SK-N-SH (cell line): ENCODE results near the gene ARHGAP6. TPM values are rescaled to one million over a fixed set of nuclear protein-coding genes. Genes with fewer than 3 reads are reported as not detected.

Source experiments
- CTCF ChIA-PET: fragments of 300-600, 350-600 bp; formaldehyde crosslinking; extraction: SDS; loops from one replicate; lab custom pipeline; 2021; lab: Yijun Ruan, JAX
- POLR2A ChIA-PET: fragments of 350-600 bp; sonication (Branson Sonifier 250); formaldehyde crosslinking; extraction: SDS; loops from one replicate; lab custom pipeline; 2020; ENCODE audit warnings: antibody characterized with exemption, inconsistent platforms; lab: Yijun Ruan, JAX
- DNase-seq: peaks from one replicate; pipeline ENCODE4 v3.0.0; 2012
- H2AFZ ChIP-seq: fragments of 200-600 bp; sonication (generic); 2 replicates; pipeline ENCODE4 v1.8.1; 2016; ENCODE audit warnings: antibody characterized with exemption, mild to moderate bottlenecking, low read depth
- H3F3A ChIP-seq: fragments of 200-600 bp; sonication (generic); replicated peaks from 2 replicates; pipeline ENCODE3; 2016; ENCODE audit warnings: antibody characterized with exemption, mild to moderate bottlenecking; ENCODE audit not compliant: insufficient read depth
- H3K27ac ChIP-seq, 2 experiments: fragments of 200-500 bp in 1 of 2; fragments of 200-600 bp in 1 of 2; sonication (Bioruptor generic) in 1 of 2; sonication (generic), shearing (Covaris generic) in 1 of 2; 2 replicates each; pipeline versions ENCODE4 v1.5.1 to v1.6.1; 2014 to 2016; ENCODE audit warnings: low read depth in 2 of 2, inconsistent platforms in 1 of 2, low read length in 1 of 2, mild to moderate bottlenecking in 1 of 2, mixed read lengths in 1 of 2
- H3K27me3 ChIP-seq: fragments of 200-600 bp; sonication (generic), shearing (Covaris generic); 2 replicates; pipeline ENCODE4 v1.6.1; 2016; ENCODE audit warnings: mixed run types; ENCODE audit not compliant: insufficient read depth
- H3K36me3 ChIP-seq, 2 experiments: fragments of 200-500 bp in 1 of 2; fragments of 200-600 bp in 1 of 2; sonication (Bioruptor generic) in 1 of 2; sonication (generic) in 1 of 2; replicated peaks in 1 of 2; 2 replicates each; pipeline versions ENCODE3 to v1.5.1; 2014 to 2016; ENCODE audit warnings: low read length in 1 of 2, mild to moderate bottlenecking in 1 of 2; ENCODE audit not compliant: insufficient read depth in 2 of 2, control insufficient read depth in 1 of 2
- H3K4me1 ChIP-seq, 2 experiments: fragments of 200-500 bp in 1 of 2; fragments of 200-600 bp in 1 of 2; sonication (Bioruptor generic) in 1 of 2; sonication (generic), shearing (Covaris generic) in 1 of 2; 2 replicates each; pipeline versions ENCODE4 v1.5.1 to v1.6.1; 2014 to 2016; ENCODE audit warnings: low read depth in 1 of 2, low read length in 1 of 2, mixed run types in 1 of 2; ENCODE audit not compliant: insufficient read depth in 2 of 2, control insufficient read depth in 1 of 2
- H3K4me2 ChIP-seq: fragments of 200-600 bp; sonication (generic), shearing (Covaris generic); 2 replicates; pipeline ENCODE4 v1.6.1; 2017; ENCODE audit warnings: mixed run types
- H3K4me3 ChIP-seq, 2 experiments: fragments of 200-500 bp in 1 of 2; fragments of 200-600 bp in 1 of 2; sonication (Bioruptor generic) in 1 of 2; sonication (generic), shearing (Covaris generic) in 1 of 2; 2 replicates each; pipeline versions ENCODE4 v1.5.1 to v1.8.1; 2014 to 2016; ENCODE audit warnings: low read depth in 2 of 2, inconsistent platforms in 1 of 2, low read length in 1 of 2, mild to moderate bottlenecking in 1 of 2, mixed read lengths in 1 of 2, moderate library complexity in 1 of 2
- H3K79me2 ChIP-seq: fragments of 200-600 bp; sonication (generic); 2 replicates; pipeline ENCODE4 v1.8.1; 2017; ENCODE audit warnings: mild to moderate bottlenecking; ENCODE audit not compliant: insufficient read depth
- H3K9ac ChIP-seq: fragments of 200-600 bp; sonication (generic); 2 replicates; pipeline ENCODE4 v1.6.1; 2017; ENCODE audit warnings: mixed run types
- H3K9me2 ChIP-seq: fragments of 200-600 bp; sonication (generic); 2 replicates; pipeline ENCODE4 v1.6.1; 2017; ENCODE audit warnings: mixed run types
- H3K9me3 ChIP-seq: fragments of 200-600 bp; sonication (generic); 2 replicates; pipeline ENCODE4 v1.6.1; 2017; ENCODE audit warnings: mixed run types, mild to moderate bottlenecking, moderate library complexity
- H4K20me1 ChIP-seq: fragments of 200-600 bp; sonication (generic); 2 replicates; pipeline ENCODE4 v1.6.1; 2017; ENCODE audit warnings: mild to moderate bottlenecking, mixed run types; ENCODE audit not compliant: insufficient read depth
- CHD2 ChIP-seq: fragments of 150-350 bp; IDR thresholded peaks from 2 replicates; pipeline ENCODE4 v1.6.1; 2018; ENCODE audit warnings: low read length; ENCODE audit not compliant: partially characterized antibody
- EP300 ChIP-seq, 2 experiments: IDR thresholded peaks; 2 replicates each; pipeline versions ENCODE4 v1.4.0 to v1.6.1; 2012; ENCODE audit warnings: borderline replicate concordance in 1 of 2, low read depth in 1 of 2, low read length in 1 of 2
- FOSL2 ChIP-seq: IDR thresholded peaks from 2 replicates; pipeline ENCODE4 v1.4.0; 2012; ENCODE audit warnings: low read depth, mild to moderate bottlenecking, moderate library complexity, borderline replicate concordance
- FOXJ3 ChIP-seq: sonication (generic); formaldehyde crosslinking; IDR thresholded peaks from 2 replicates; pipeline ENCODE4 v1.5.1; 2020; ENCODE audit warnings: mild to moderate bottlenecking, missing genetic modification reagents
- GABPA ChIP-seq: IDR thresholded peaks from 2 replicates; pipeline ENCODE4 v1.4.0; 2012; ENCODE audit warnings: low read depth, mild to moderate bottlenecking
- JUND ChIP-seq: IDR thresholded peaks from 2 replicates; pipeline ENCODE4 v1.4.0; 2012
- MXI1 ChIP-seq: IDR thresholded peaks from 2 replicates; pipeline ENCODE4 v1.6.1; 2012; ENCODE audit warnings: mild to moderate bottlenecking, low read depth, low read length, improper control_type of control experiment
- NFIC ChIP-seq: IDR thresholded peaks from 2 replicates; pipeline ENCODE4 v1.4.0; 2012; ENCODE audit warnings: borderline replicate concordance
- RCOR1 ChIP-seq: fragments of 150-350 bp; IDR thresholded peaks from 2 replicates; pipeline ENCODE4 v1.6.1; 2017; ENCODE audit warnings: antibody characterized with exemption, low read length
- RFX5 ChIP-seq: IDR thresholded peaks from 2 replicates; pipeline ENCODE4 v1.6.1; 2012; ENCODE audit warnings: mild to moderate bottlenecking, improper control_type of control experiment, low read length
- TAF1 ChIP-seq: IDR thresholded peaks from 2 replicates; pipeline ENCODE4 v1.6.1; 2012; ENCODE audit warnings: low read depth, mild to moderate bottlenecking, low read length, moderate library complexity, borderline replicate concordance
- TCF12 ChIP-seq: IDR thresholded peaks from 2 replicates; pipeline ENCODE4 v1.4.0; 2012
- YY1 ChIP-seq: IDR thresholded peaks from 2 replicates; pipeline ENCODE4 v1.4.0; 2012; ENCODE audit warnings: low read depth, mild to moderate bottlenecking
- WGBS: methylation state at CpG from one replicate; pipeline ENCODE4 v1.1.6; 2017; ENCODE audit warnings: low lambda C conversion rate; 5-methylcytosine and 5-hydroxymethylcytosine counted together
- polyA plus RNA-seq, 3 experiments: library from polyadenylated mRNA; depleted of rRNA; stranded (reverse); fragments of >200 nt; gene quantifications; 2 replicates each; pipeline ENCODE4 v1.2.3, GENCODE V29; 2012
- TF ChIP-seq, protein P1 (sequence below): fragments of 200-600 bp; sonication (generic); IDR thresholded peaks from 2 replicates; pipeline ENCODE4 v1.6.1; 2017; ENCODE audit warnings: antibody characterized with exemption, mild to moderate bottlenecking, moderate library complexity
- TF ChIP-seq, protein P2 (sequence below): IDR thresholded peaks from 2 replicates; pipeline ENCODE4 v1.4.0; 2012; ENCODE audit warnings: low read depth
- TF ChIP-seq, protein P3 (sequence below): IDR thresholded peaks from 2 replicates; pipeline ENCODE4 v1.4.0; 2012; ENCODE audit warnings: low read depth, borderline replicate concordance
- TF ChIP-seq, protein P4 (sequence below): IDR thresholded peaks from 2 replicates; pipeline ENCODE4 v1.4.0; 2012; ENCODE audit warnings: low read depth, borderline replicate concordance

ARHGAP6 gene
- polyA plus RNA-seq, 1 of the 3 experiments (the other 2 are of a cell fraction) = 0.16 TPM

GRCh38 chrX:11566789-11567188 is 98.9 kb downstream of the ARHGAP6 start:
- H3K9me2 ChIP-seq = no peaks in the 10 kb centered on the region
- no peaks in the 10 kb centered on the region for H3F3A ChIP-seq
- TF ChIP-seq, protein P1, sequence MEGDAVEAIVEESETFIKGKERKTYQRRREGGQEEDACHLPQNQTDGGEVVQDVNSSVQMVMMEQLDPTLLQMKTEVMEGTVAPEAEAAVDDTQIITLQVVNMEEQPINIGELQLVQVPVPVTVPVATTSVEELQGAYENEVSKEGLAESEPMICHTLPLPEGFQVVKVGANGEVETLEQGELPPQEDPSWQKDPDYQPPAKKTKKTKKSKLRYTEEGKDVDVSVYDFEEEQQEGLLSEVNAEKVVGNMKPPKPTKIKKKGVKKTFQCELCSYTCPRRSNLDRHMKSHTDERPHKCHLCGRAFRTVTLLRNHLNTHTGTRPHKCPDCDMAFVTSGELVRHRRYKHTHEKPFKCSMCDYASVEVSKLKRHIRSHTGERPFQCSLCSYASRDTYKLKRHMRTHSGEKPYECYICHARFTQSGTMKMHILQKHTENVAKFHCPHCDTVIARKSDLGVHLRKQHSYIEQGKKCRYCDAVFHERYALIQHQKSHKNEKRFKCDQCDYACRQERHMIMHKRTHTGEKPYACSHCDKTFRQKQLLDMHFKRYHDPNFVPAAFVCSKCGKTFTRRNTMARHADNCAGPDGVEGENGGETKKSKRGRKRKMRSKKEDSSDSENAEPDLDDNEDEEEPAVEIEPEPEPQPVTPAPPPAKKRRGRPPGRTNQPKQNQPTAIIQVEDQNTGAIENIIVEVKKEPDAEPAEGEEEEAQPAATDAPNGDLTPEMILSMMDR = no peak
- TF ChIP-seq RCOR1 (no peak), JUND (no peak), MXI1 (no peak), EP300 (IDR thresholded peaks at IDR 0.05; ENCODE audit: borderline replicate concordance in 1 of 2, low read depth in 1 of 2, low read length in 1 of 2) (no peak), TAF1 (no peak)
- TF ChIP-seq, protein P2, sequence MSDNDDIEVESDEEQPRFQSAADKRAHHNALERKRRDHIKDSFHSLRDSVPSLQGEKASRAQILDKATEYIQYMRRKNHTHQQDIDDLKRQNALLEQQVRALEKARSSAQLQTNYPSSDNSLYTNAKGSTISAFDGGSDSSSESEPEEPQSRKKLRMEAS = no peak
- TF ChIP-seq, all 33 proteins: peak for 0
- Histone ChIP-seq H3K4me1 (no peaks in the 10 kb centered on the region), H3K9me3 (no peaks in the 10 kb centered on the region), H3K27ac (no peak overlapping the region), H3K4me2 (no peak overlapping the region), H2AFZ (no peak overlapping the region), H4K20me1 (no peaks in the 10 kb centered on the region), H3K27me3 (0 out of 2 replicates have a peak, but pooled peaks cover 8% of the 10 kb centered on the region), H3K36me3 (no peaks in the 10 kb centered on the region), H3K4me3 (no peak overlapping the region), H3K79me2 (no peaks in the 10 kb centered on the region), H3K9ac (no peak overlapping the region)
- DNase-seq = no peak
- WGBS = 73% methylated on average over 2 of the region's 2 CpGs
- ChIA-PET CTCF (no interaction called here), POLR2A (no interaction called here)

DNA sequence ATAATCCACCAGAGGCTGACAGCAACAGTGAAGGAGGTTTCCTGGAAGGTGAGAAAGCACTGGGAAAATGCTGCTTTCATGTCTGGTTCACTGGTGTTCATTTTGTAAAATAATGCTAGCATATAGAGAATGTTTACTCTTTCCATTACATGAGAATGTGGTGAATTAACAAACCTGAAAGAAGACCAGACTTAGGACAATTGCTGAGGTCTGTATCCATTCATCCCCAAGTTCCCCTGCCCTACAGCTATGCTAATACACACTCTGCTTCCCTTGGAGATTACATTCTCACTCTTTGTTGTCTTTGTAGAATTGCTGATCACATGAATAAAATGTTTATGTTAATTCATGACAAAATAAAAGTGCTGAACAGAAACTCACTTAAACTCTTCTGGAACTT is 99.5 kb downstream of the ARHGAP6 start:
- no peak overlapping the region for H3K4me2 ChIP-seq
- H2AFZ ChIP-seq = no peak overlapping the region
- H3K36me3 ChIP-seq = no peaks in the 10 kb centered on the region
- no peaks in the 10 kb centered on the region for H3K4me1 ChIP-seq
- H4K20me1 ChIP-seq = no peaks in the 10 kb centered on the region
- H3K9me3 ChIP-seq = no peaks in the 10 kb centered on the region
- 0 out of 2 replicates have a peak, but pooled peaks cover 8% of the 10 kb centered on the region for H3K27me3 ChIP-seq
- ChIA-PET CTCF (no interaction called here), POLR2A (no interaction called here)
- no peak overlapping the region for H3K27ac ChIP-seq
- no peak overlapping the region for H3K4me3 ChIP-seq
- TF ChIP-seq RCOR1 (no peak), CHD2 (no peak)
- no peak overlapping the region for H3K9ac ChIP-seq
- H3F3A ChIP-seq = no peaks in the 10 kb centered on the region
- no peaks in the 10 kb centered on the region for H3K79me2 ChIP-seq
- no peak for DNase-seq
- H3K9me2 ChIP-seq = no peaks in the 10 kb centered on the region

- TF ChIP-seq FOXJ3 (CRISPR knock-in tag) (no peak), FOSL2 (no peak), MXI1 (no peak), TAF1 (no peak), GABPA (no peak), RFX5 (no peak), YY1 (no peak), TCF12 (no peak), EP300 (IDR thresholded peaks at IDR 0.05; ENCODE audit: borderline replicate concordance in 1 of 2, low read depth in 1 of 2, low read length in 1 of 2) (no peak), CHD2 (no peak), NFIC (no peak)
- TF ChIP-seq, protein P3, sequence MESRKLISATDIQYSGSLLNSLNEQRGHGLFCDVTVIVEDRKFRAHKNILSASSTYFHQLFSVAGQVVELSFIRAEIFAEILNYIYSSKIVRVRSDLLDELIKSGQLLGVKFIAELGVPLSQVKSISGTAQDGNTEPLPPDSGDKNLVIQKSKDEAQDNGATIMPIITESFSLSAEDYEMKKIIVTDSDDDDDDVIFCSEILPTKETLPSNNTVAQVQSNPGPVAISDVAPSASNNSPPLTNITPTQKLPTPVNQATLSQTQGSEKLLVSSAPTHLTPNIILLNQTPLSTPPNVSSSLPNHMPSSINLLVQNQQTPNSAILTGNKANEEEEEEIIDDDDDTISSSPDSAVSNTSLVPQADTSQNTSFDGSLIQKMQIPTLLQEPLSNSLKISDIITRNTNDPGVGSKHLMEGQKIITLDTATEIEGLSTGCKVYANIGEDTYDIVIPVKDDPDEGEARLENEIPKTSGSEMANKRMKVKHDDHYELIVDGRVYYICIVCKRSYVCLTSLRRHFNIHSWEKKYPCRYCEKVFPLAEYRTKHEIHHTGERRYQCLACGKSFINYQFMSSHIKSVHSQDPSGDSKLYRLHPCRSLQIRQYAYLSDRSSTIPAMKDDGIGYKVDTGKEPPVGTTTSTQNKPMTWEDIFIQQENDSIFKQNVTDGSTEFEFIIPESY = no peak
- TF ChIP-seq, protein P4, sequence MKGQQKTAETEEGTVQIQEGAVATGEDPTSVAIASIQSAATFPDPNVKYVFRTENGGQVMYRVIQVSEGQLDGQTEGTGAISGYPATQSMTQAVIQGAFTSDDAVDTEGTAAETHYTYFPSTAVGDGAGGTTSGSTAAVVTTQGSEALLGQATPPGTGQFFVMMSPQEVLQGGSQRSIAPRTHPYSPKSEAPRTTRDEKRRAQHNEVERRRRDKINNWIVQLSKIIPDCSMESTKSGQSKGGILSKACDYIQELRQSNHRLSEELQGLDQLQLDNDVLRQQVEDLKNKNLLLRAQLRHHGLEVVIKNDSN = no peak
- CTCF ChIA-PET = no interaction called here
- H3K9me2 ChIP-seq = no peaks in the 10 kb centered on the region
- no peak overlapping the region for H2AFZ ChIP-seq
- H3K4me2 ChIP-seq = no peak overlapping the region
- no peak overlapping the region for H3K27ac ChIP-seq
- H3K4me1 ChIP-seq = no peaks in the 10 kb centered on the region
- no peaks in the 10 kb centered on the region for H3K9me3 ChIP-seq
- no peak overlapping the region for H3K4me3 ChIP-seq
- H3K36me3 ChIP-seq = no peaks in the 10 kb centered on the region
- H3K9ac ChIP-seq = no peak overlapping the region
- no peaks in the 10 kb centered on the region for H3K79me2 ChIP-seq
- H4K20me1 ChIP-seq = no peaks in the 10 kb centered on the region
- 17% methylated on average over 1 of the region's 1 CpG for WGBS
- 0 out of 2 replicates have a peak, but pooled peaks cover 8% of the 10 kb centered on the region for H3K27me3 ChIP-seq
- no peak for DNase-seq
- H3F3A ChIP-seq = no peaks in the 10 kb centered on the region
- POLR2A ChIA-PET = no interaction called here
Observed at GRCh38 chrX:11564546-11564945, 101.2 kb downstream of the ARHGAP6 start.
